Prostate gland (tissue), 2 donors: ENCODE measurements around the gene IGF1R.

Experiments
- CTCF ChIP-seq, 4 experiments: fragments of 200-600 bp in 2 of 4; fragments of 450-650 bp in 2 of 4; sonication (generic) in 2 of 4; IDR thresholded peaks; 1 replicate in 3 of 4; 2 replicates in 1 of 4; pipeline ENCODE4 v1.5.1; 2016 to 2019; ENCODE audit warnings: antibody characterized with exemption in 4 of 4, mild to moderate bottlenecking in 2 of 4, moderate library complexity in 2 of 4
- POLR2A ChIP-seq: fragments of 450-650 bp; IDR thresholded peaks from one replicate; pipeline ENCODE4 v1.6.1; 2016; ENCODE audit warnings: antibody characterized with exemption, mild to moderate bottlenecking
- POLR2AphosphoS5 ChIP-seq: sonication (generic); formaldehyde crosslinking; IDR thresholded peaks from one replicate; pipeline ENCODE4 v1.6.1; 2017; ENCODE audit warnings: antibody characterized with exemption

GRCh38 chr15:98960555-98961050 lies 312.3 kb downstream of the IGF1R start:
- TF ChIP-seq POLR2A (no peak), CTCF (IDR thresholded peaks at IDR 0.05) (no peak), POLR2AphosphoS5 (no peak)
